ENCODE data around the gene CST4. TPM values are rescaled to one million over a fixed set of nuclear protein-coding genes. Genes with fewer than 3 reads are reported as not detected.
"Not testable (repeated sequence)": the region's sequence is repeated elsewhere in the genome, so short reads cannot be mapped to it uniquely, and the experiment has no call there.

The CST4 gene
- total RNA-seq: not detected in 2 replicates

GRCh38 chr20:23688684-23689398 lies at the start of gene CST4:
Gene CST4, minus strand, starts transcription at chr20:23689038. Its CDS starts 69 bp downstream, at chr20:23688969.
- H3K9me3 Mint-ChIP-seq; H3K27me3 Mint-ChIP-seq (ENCODE audit: low read depth); intact Hi-C loops (cut with micrococcal nuclease); H3K4me3 Mint-ChIP-seq (ENCODE audit: low read depth); H3K36me3 Mint-ChIP-seq (ENCODE audit: low read depth); H3K4me1 Mint-ChIP-seq (ENCODE audit: low read depth); H3K27ac Mint-ChIP-seq; DNase-seq (ENCODE audit: low spot score): not testable (repeated sequence)

GRCh38 chr20:23735391-23735790 lies 46.6 kb upstream of the CST4 start:
- DNase-seq (ENCODE audit: low spot score); intact Hi-C loops (cut with micrococcal nuclease); H3K4me3 Mint-ChIP-seq (ENCODE audit: low read depth); H3K36me3 Mint-ChIP-seq (ENCODE audit: low read depth); H3K9me3 Mint-ChIP-seq; H3K27ac Mint-ChIP-seq; H3K4me1 Mint-ChIP-seq (ENCODE audit: low read depth): not testable (repeated sequence)
- peaks cover 11% of the 10 kb centered on the region for H3K27me3 Mint-ChIP-seq (ENCODE audit: low read depth)

GRCh38 chr20:23734949-23735348 lies 46.1 kb upstream of the CST4 start:
- H3K4me1 Mint-ChIP-seq (ENCODE audit: low read depth); H3K27ac Mint-ChIP-seq; intact Hi-C loops (cut with micrococcal nuclease); H3K36me3 Mint-ChIP-seq (ENCODE audit: low read depth); H3K4me3 Mint-ChIP-seq (ENCODE audit: low read depth); H3K9me3 Mint-ChIP-seq; DNase-seq (ENCODE audit: low spot score): not testable (repeated sequence)
- H3K27me3 Mint-ChIP-seq (ENCODE audit: low read depth): peaks cover 11% of the 10 kb centered on the region

GRCh38 chr20:23734440-23734839 lies 45.6 kb upstream of the CST4 start:
- H3K4me3 Mint-ChIP-seq (ENCODE audit: low read depth); H3K4me1 Mint-ChIP-seq (ENCODE audit: low read depth); H3K27ac Mint-ChIP-seq; H3K36me3 Mint-ChIP-seq (ENCODE audit: low read depth); H3K9me3 Mint-ChIP-seq; DNase-seq (ENCODE audit: low spot score); intact Hi-C loops (cut with micrococcal nuclease): not testable (repeated sequence)
- H3K27me3 Mint-ChIP-seq (ENCODE audit: low read depth): peaks cover 11% of the 10 kb centered on the region

GRCh38 chr20:23727016-23727415 lies 38.2 kb upstream of the CST4 start:
- intact Hi-C loops (cut with micrococcal nuclease): no loop called here
- Mint-ChIP-seq H3K27me3 (ENCODE audit: low read depth) (peaks cover 1% of the 10 kb centered on the region), H3K9me3 (no peaks in the 10 kb centered on the region), H3K4me1 (ENCODE audit: low read depth) (no peaks in the 10 kb centered on the region), H3K27ac (no peak overlapping the region), H3K4me3 (ENCODE audit: low read depth) (no peak overlapping the region), H3K36me3 (ENCODE audit: low read depth) (no peaks in the 10 kb centered on the region)
- no peak for DNase-seq (ENCODE audit: low spot score)

- Mint-ChIP-seq H3K4me3 (ENCODE audit: low read depth) (no peak overlapping the region), H3K9me3 (no peaks in the 10 kb centered on the region), H3K36me3 (ENCODE audit: low read depth) (no peaks in the 10 kb centered on the region), H3K27ac (no peak overlapping the region), H3K4me1 (ENCODE audit: low read depth) (no peaks in the 10 kb centered on the region), H3K27me3 (ENCODE audit: low read depth) (peaks cover 2% of the 10 kb centered on the region)
- no peak for DNase-seq (ENCODE audit: low spot score)
- intact Hi-C loops (cut with micrococcal nuclease): no loop called here
Observed at GRCh38 chr20:23725102-23725501, 36.3 kb upstream of the CST4 start.

- H3K27me3 Mint-ChIP-seq (ENCODE audit: low read depth); H3K4me1 Mint-ChIP-seq (ENCODE audit: low read depth); H3K9me3 Mint-ChIP-seq; intact Hi-C loops (cut with micrococcal nuclease); H3K27ac Mint-ChIP-seq; H3K4me3 Mint-ChIP-seq (ENCODE audit: low read depth); H3K36me3 Mint-ChIP-seq (ENCODE audit: low read depth): not testable (repeated sequence)
- DNase-seq (ENCODE audit: low spot score): peak; percentile 10
Observed at GRCh38 chr20:23723659-23724307, 34.9 kb upstream of the CST4 start.

GRCh38 chr20:23722851-23723250 lies 34.0 kb upstream of the CST4 start:
- H3K4me1 Mint-ChIP-seq (ENCODE audit: low read depth); intact Hi-C loops (cut with micrococcal nuclease); DNase-seq (ENCODE audit: low spot score); H3K4me3 Mint-ChIP-seq (ENCODE audit: low read depth); H3K36me3 Mint-ChIP-seq (ENCODE audit: low read depth); H3K27ac Mint-ChIP-seq; H3K9me3 Mint-ChIP-seq; H3K27me3 Mint-ChIP-seq (ENCODE audit: low read depth): not testable (repeated sequence)

- DNase-seq (ENCODE audit: low spot score): no peak
- intact Hi-C loops (cut with micrococcal nuclease): no loop called here
- peaks cover 2% of the 10 kb centered on the region for H3K27me3 Mint-ChIP-seq (ENCODE audit: low read depth)
- no peak overlapping the region for H3K4me3 Mint-ChIP-seq (ENCODE audit: low read depth)
- H3K9me3 Mint-ChIP-seq: no peaks in the 10 kb centered on the region
- no peaks in the 10 kb centered on the region for H3K36me3 Mint-ChIP-seq (ENCODE audit: low read depth)
- no peak overlapping the region for H3K27ac Mint-ChIP-seq
- H3K4me1 Mint-ChIP-seq (ENCODE audit: low read depth): no peaks in the 10 kb centered on the region
Observed at GRCh38 chr20:23721962-23722361, 33.1 kb upstream of the CST4 start.

- intact Hi-C loops (cut with micrococcal nuclease); H3K36me3 Mint-ChIP-seq (ENCODE audit: low read depth); DNase-seq (ENCODE audit: low spot score); H3K9me3 Mint-ChIP-seq; H3K27ac Mint-ChIP-seq; H3K4me3 Mint-ChIP-seq (ENCODE audit: low read depth); H3K4me1 Mint-ChIP-seq (ENCODE audit: low read depth); H3K27me3 Mint-ChIP-seq (ENCODE audit: low read depth): not testable (repeated sequence)
Observed at GRCh38 chr20:23719351-23719750, 30.5 kb upstream of the CST4 start.

- H3K4me3 Mint-ChIP-seq (ENCODE audit: low read depth); H3K36me3 Mint-ChIP-seq (ENCODE audit: low read depth); H3K27ac Mint-ChIP-seq; H3K27me3 Mint-ChIP-seq (ENCODE audit: low read depth); DNase-seq (ENCODE audit: low spot score); H3K9me3 Mint-ChIP-seq; H3K4me1 Mint-ChIP-seq (ENCODE audit: low read depth); intact Hi-C loops (cut with micrococcal nuclease): not testable (repeated sequence)
Observed at GRCh38 chr20:23711778-23712177, 22.9 kb upstream of the CST4 start.

GRCh38 chr20:23710771-23711170 lies 21.9 kb upstream of the CST4 start:
- DNase-seq (ENCODE audit: low spot score): no peak
- Mint-ChIP-seq H3K9me3 (no peaks in the 10 kb centered on the region), H3K4me1 (ENCODE audit: low read depth) (no peaks in the 10 kb centered on the region), H3K36me3 (ENCODE audit: low read depth) (no peaks in the 10 kb centered on the region), H3K4me3 (ENCODE audit: low read depth) (no peak overlapping the region), H3K27ac (no peak overlapping the region), H3K27me3 (ENCODE audit: low read depth) (peaks cover 3% of the 10 kb centered on the region)
- intact Hi-C loops (cut with micrococcal nuclease): no loop called here

GRCh38 chr20:23705895-23706294 lies 17.1 kb upstream of the CST4 start:
- peaks cover 3% of the 10 kb centered on the region for H3K27me3 Mint-ChIP-seq (ENCODE audit: low read depth)
- H3K36me3 Mint-ChIP-seq (ENCODE audit: low read depth): no peaks in the 10 kb centered on the region
- no peak for DNase-seq (ENCODE audit: low spot score)
- H3K4me3 Mint-ChIP-seq (ENCODE audit: low read depth): no peak overlapping the region
- intact Hi-C loops (cut with micrococcal nuclease): no loop called here
- H3K27ac Mint-ChIP-seq: no peak overlapping the region
- no peaks in the 10 kb centered on the region for H3K4me1 Mint-ChIP-seq (ENCODE audit: low read depth)
- no peaks in the 10 kb centered on the region for H3K9me3 Mint-ChIP-seq
